Natural killer cell (primary cell): ENCODE data around the gene PPHLN1. TPM values are rescaled to one million over a fixed set of nuclear protein-coding genes. Genes with fewer than 3 reads are reported as not detected.

ENCODE experiments used
- ATAC-seq, 3 donors: fragments of 150-1000 bp in 2 of 3; fragments of 200-7000 bp in 1 of 3; cut with Tn5 transposase; 1 replicate in 1 of 3; 2 replicates in 2 of 3; pipeline ENCODE4 v1.10.0; 2021; ENCODE audit warnings: mild to moderate bottlenecking in 2 of 3, moderate library complexity in 2 of 3
- DNase-seq, 2 donors: peaks; one replicate each; pipeline versions ENCODE4 v3.0.0 to v3.0.0-alpha.2; 2013 to 2021; ENCODE audit warnings: mixed read lengths in 1 of 2
- H3K27ac ChIP-seq: one replicate; pipeline ENCODE4 v1.5.1; 2013; ENCODE audit warnings: mild to moderate bottlenecking, low read length
- H3K27me3 ChIP-seq: one replicate; pipeline ENCODE4 v1.6.1; 2013; ENCODE audit warnings: low read length; ENCODE audit not compliant: control insufficient read depth, insufficient read depth
- H3K36me3 ChIP-seq: one replicate; pipeline ENCODE4 v1.6.1; 2013; ENCODE audit warnings: low read length; ENCODE audit not compliant: control insufficient read depth, insufficient read depth
- H3K4me1 ChIP-seq: one replicate; pipeline ENCODE4 v1.6.1; 2013; ENCODE audit warnings: low read length; ENCODE audit not compliant: control insufficient read depth, insufficient read depth
- H3K4me3 ChIP-seq: one replicate; pipeline ENCODE4 v1.5.1; 2013; ENCODE audit warnings: low read length
- H3K9me3 ChIP-seq: one replicate; pipeline ENCODE4 v1.6.1; 2013; ENCODE audit warnings: low read length; ENCODE audit not compliant: control insufficient read depth, insufficient read depth
- H3K27ac Mint-ChIP-seq, 2 donors: one replicate each; pipeline ENCODE4 v1.8.0; 2022; ENCODE audit warnings: mild to moderate bottlenecking in 2 of 2, mixed read lengths in 2 of 2, moderate library complexity in 1 of 2
- H3K27me3 Mint-ChIP-seq, 2 donors: one replicate each; pipeline ENCODE4 v1.8.0; 2022; ENCODE audit warnings: low read depth in 2 of 2, mixed read lengths in 2 of 2
- H3K36me3 Mint-ChIP-seq: one replicate; pipeline ENCODE4 v1.8.0; 2022; ENCODE audit warnings: mixed read lengths
- H3K4me1 Mint-ChIP-seq, 2 donors: one replicate each; pipeline ENCODE4 v1.8.0; 2022; ENCODE audit warnings: mixed read lengths in 2 of 2
- H3K4me3 Mint-ChIP-seq: one replicate; pipeline ENCODE4 v1.8.0; 2022; ENCODE audit warnings: mild to moderate bottlenecking, moderate library complexity, mixed read lengths
- H3K9me3 Mint-ChIP-seq, 2 donors: one replicate each; pipeline ENCODE4 v1.8.0; 2022; ENCODE audit warnings: mixed read lengths in 2 of 2
- WGBS: methylation state at CpG from one replicate; pipeline ENCODE4 v1.1.7; 2013; ENCODE audit warnings: missing lambda C conversion rate; ENCODE audit not compliant: insufficient coverage; 5-methylcytosine and 5-hydroxymethylcytosine counted together
- intact Hi-C: fragments of 100-400 bp; cut with micrococcal nuclease; formaldehyde crosslinking; loops from one replicate; pipeline ENCODE4 v1.14.2; 2022
- total RNA-seq, 4 donors: library from RNA; stranded (reverse); fragments of 120-200 nt in 1 of 4; gene quantifications; one replicate each; pipeline versions ENCODE4 v1.2.3 to v1.2.4, GENCODE V29; 2013 to 2022
- TF ChIP-seq, protein P1 (sequence below): fragments of 200-600 bp; IDR thresholded peaks from one replicate; pipeline ENCODE4 v1.8.0; 2022; ENCODE audit warnings: antibody characterized with exemption

The PPHLN1 gene
- total RNA-seq, 3 donors from 2014 or later (not counting 1 experiment from before 2014, with no cell fraction given), result 98.2 to 101 (median 101) TPM

DNA sequence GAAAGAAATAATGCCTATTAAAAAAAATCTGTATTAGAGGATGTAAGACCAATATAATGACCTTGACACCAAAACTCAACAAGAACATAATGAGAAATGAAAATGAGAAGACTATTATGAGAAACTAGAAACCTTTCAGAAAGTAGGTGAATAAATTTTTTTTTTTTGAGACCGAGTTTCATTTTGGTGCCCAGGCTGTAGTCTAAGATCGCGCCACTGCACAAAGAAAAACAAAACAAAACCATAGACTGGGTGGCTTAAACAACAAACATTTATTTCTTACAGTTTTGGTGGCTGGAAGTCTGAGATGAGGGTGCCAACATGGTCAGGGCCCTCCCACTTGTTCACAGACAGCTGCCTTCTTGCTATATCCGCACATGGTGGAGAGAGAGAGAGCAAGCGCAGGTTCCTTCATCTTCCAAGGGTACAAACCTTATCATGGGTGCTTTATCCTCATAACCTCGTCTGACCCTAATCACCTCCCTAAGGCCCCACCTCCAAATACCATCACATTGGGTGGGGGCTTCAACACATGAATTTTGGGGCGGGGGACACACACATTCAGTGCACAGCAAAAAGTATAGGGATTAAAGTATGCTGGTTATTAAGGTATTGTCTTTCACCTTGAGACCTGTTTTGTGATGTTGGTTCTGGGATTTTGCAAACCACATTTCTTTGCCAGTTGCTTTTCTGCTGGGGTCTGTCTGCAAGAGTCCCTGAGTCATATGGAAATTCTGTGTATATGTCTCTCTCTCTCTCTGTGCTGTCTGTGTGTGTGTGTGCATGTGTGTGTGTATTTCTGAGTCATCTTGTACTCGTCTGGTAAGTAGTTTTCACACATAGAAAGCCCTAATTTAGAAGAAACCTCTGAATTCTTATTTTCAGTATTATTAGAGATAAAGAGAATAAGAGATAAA is 26.3 kb upstream of the PPHLN1 start:
- H3K27me3 ChIP-seq, result no peaks in the 10 kb centered on the region
- no peak overlapping the region for H3K4me3 ChIP-seq
- DNase-seq, result peak in 1 of 2 donors; percentile 34
- TF ChIP-seq, protein P1, sequence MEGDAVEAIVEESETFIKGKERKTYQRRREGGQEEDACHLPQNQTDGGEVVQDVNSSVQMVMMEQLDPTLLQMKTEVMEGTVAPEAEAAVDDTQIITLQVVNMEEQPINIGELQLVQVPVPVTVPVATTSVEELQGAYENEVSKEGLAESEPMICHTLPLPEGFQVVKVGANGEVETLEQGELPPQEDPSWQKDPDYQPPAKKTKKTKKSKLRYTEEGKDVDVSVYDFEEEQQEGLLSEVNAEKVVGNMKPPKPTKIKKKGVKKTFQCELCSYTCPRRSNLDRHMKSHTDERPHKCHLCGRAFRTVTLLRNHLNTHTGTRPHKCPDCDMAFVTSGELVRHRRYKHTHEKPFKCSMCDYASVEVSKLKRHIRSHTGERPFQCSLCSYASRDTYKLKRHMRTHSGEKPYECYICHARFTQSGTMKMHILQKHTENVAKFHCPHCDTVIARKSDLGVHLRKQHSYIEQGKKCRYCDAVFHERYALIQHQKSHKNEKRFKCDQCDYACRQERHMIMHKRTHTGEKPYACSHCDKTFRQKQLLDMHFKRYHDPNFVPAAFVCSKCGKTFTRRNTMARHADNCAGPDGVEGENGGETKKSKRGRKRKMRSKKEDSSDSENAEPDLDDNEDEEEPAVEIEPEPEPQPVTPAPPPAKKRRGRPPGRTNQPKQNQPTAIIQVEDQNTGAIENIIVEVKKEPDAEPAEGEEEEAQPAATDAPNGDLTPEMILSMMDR, result no peak
- Mint-ChIP-seq H3K27ac (no peak overlapping the region), H3K4me3 (no peak overlapping the region), H3K36me3 (no peaks in the 10 kb centered on the region), H3K9me3 (no peaks in the 10 kb centered on the region), H3K27me3 (no peaks in the 10 kb centered on the region), H3K4me1 (no peaks in the 10 kb centered on the region)
- intact Hi-C loops, result no loop called here
- no peaks in the 10 kb centered on the region for H3K4me1 ChIP-seq
- H3K36me3 ChIP-seq, result no peaks in the 10 kb centered on the region
- H3K9me3 ChIP-seq, result peaks cover 4% of the 10 kb centered on the region
- 70% methylated on average over 5 of the region's 8 CpGs for WGBS
- ATAC-seq, result peak in 2 of 3 donors; percentile 18 to 53
- H3K27ac ChIP-seq, result no peak overlapping the region

GRCh38 chr12:42306297-42306696 is 19.7 kb upstream of the PPHLN1 start:
- no peaks in the 10 kb centered on the region for H3K4me1 Mint-ChIP-seq
- WGBS, result no CpG with 5 or more reads among the region's 3 CpGs
- no peaks in the 10 kb centered on the region for H3K4me1 ChIP-seq
- no peaks in the 10 kb centered on the region for H3K9me3 ChIP-seq
- H3K27ac Mint-ChIP-seq, result no peak overlapping the region
- TF ChIP-seq, protein P1, result no peak
- no peaks in the 10 kb centered on the region for H3K9me3 Mint-ChIP-seq
- DNase-seq (no peak), ATAC-seq (no peak)
- no peak overlapping the region for H3K4me3 Mint-ChIP-seq
- H3K36me3 Mint-ChIP-seq, result no peaks in the 10 kb centered on the region
- H3K27ac ChIP-seq, result no peak overlapping the region
- H3K4me3 ChIP-seq, result no peak overlapping the region
- H3K27me3 Mint-ChIP-seq, result no peaks in the 10 kb centered on the region
- intact Hi-C loops, result no loop called here
- H3K36me3 ChIP-seq, result no peaks in the 10 kb centered on the region
- H3K27me3 ChIP-seq, result no peaks in the 10 kb centered on the region

DNA sequence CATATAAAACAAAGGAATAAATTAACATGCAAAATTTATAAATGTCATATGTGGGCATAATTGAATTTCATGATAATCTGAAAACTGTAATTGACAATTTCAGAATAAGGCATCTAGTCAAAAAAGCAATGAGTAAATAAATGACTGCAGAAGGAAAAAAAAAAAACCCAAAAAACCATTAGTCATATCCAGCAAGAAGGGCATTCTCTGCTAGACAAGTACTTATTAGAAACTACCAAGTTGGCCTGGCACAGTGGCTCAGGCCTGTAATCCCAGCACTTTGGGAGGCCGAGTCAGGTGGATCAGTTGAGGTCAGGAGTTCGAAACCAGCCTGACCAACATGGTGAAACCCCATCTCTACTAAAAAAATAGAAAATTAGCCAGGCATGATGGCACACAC is 17.6 kb upstream of the PPHLN1 start:
- Mint-ChIP-seq H3K4me3 (no peak overlapping the region), H3K27ac (no peak overlapping the region), H3K27me3 (no peaks in the 10 kb centered on the region), H3K36me3 (peaks cover 5% of the 10 kb centered on the region), H3K4me1 (no peaks in the 10 kb centered on the region), H3K9me3 (no peaks in the 10 kb centered on the region)
- H3K27ac ChIP-seq, result no peak overlapping the region
- no peak for DNase-seq
- intact Hi-C loops, result no loop called here
- no peaks in the 10 kb centered on the region for H3K4me1 ChIP-seq
- 100% methylated on average over 2 of the region's 2 CpGs for WGBS
- no peak for ATAC-seq
- no peaks in the 10 kb centered on the region for H3K9me3 ChIP-seq
- no peaks in the 10 kb centered on the region for H3K27me3 ChIP-seq
- TF ChIP-seq, protein P1, result no peak
- peaks cover 6% of the 10 kb centered on the region for H3K36me3 ChIP-seq
- no peak overlapping the region for H3K4me3 ChIP-seq
